PC-3 (cell line): ENCODE data around the gene CHID1. TPM values are rescaled to one million over a fixed set of nuclear protein-coding genes. Genes with fewer than 3 reads are reported as not detected.

ENCODE experiments used
- ATAC-seq: fragments of 200-7000 bp; cut with Tn5 transposase; 2 replicates; pipeline ENCODE4 v1.9.1; 2020; ENCODE audit warnings: mild to moderate bottlenecking, moderate library complexity
- BruUV-seq: library from RNA; stranded (reverse); fragments of 400-500 nt; replicated peaks from 2 replicates; lab custom pipeline; 2021; lab: Mats Ljungman, UMichigan
- CTCF ChIA-PET: fragments of 300-600 bp; sonication (Branson Sonifier 250); formaldehyde crosslinking; loops from one replicate; lab custom pipeline; 2022; ENCODE audit warnings: antibody characterized with exemption; lab: Charles Lee
- POLR2A ChIA-PET: fragments of 300-600 bp; sonication (Branson Sonifier 250); formaldehyde crosslinking; loops from one replicate; lab custom pipeline; 2022; ENCODE audit warnings: antibody characterized with exemption; ENCODE audit not compliant: unreplicated experiment; lab: Charles Lee
- DNase-seq: peaks from one replicate; pipeline ENCODE4 v3.0.0-alpha.2; 2015
- H2AFZ ChIP-seq: fragments of 300-600 bp; sonication (generic); 2 replicates; pipeline ENCODE4 v1.6.0; 2016; ENCODE audit warnings: antibody characterized with exemption, low read length
- H3F3A ChIP-seq: fragments of 300-600 bp; sonication (generic); one replicate; pipeline ENCODE4 v1.6.0; 2017; ENCODE audit warnings: antibody characterized with exemption, low read length, control low read depth, mild to moderate bottlenecking; ENCODE audit not compliant: unreplicated experiment
- H3K27ac ChIP-seq: fragments of 300-600 bp; sonication (generic); 2 replicates; pipeline ENCODE4 v1.5.1; 2016; ENCODE audit warnings: mild to moderate bottlenecking, low read length
- H3K27me3 ChIP-seq: fragments of 300-600 bp; sonication (generic); 2 replicates; pipeline ENCODE4 v1.6.1; 2016; ENCODE audit warnings: low read length, mixed read lengths
- H3K36me3 ChIP-seq: fragments of 300-600 bp; sonication (generic); 2 replicates; pipeline ENCODE4 v1.6.1; 2016; ENCODE audit warnings: low read depth, mixed run types, low read length, mixed read lengths
- H3K4me1 ChIP-seq: fragments of 300-600 bp; sonication (generic); 2 replicates; pipeline ENCODE4 v1.5.1; 2016; ENCODE audit warnings: low read length; ENCODE audit not compliant: insufficient read depth
- H3K4me2 ChIP-seq: fragments of 300-600 bp; sonication (generic); 2 replicates; pipeline ENCODE4 v1.6.0; 2016; ENCODE audit warnings: low read length
- H3K4me3 ChIP-seq: fragments of 300-600 bp; sonication (generic); 2 replicates; pipeline ENCODE4 v1.5.1; 2016; ENCODE audit warnings: mild to moderate bottlenecking, low read length, mixed read lengths
- H3K79me2 ChIP-seq: fragments of 300-600 bp; sonication (generic); 2 replicates; pipeline ENCODE4 v1.6.1; 2017; ENCODE audit warnings: low read length, mixed read lengths
- H3K9ac ChIP-seq: fragments of 300-600 bp; sonication (generic); 2 replicates; pipeline ENCODE4 v1.6.0; 2016; ENCODE audit warnings: mild to moderate bottlenecking, low read length
- H3K9me2 ChIP-seq: fragments of 300-600 bp; sonication (generic); replicated peaks from 2 replicates; pipeline ENCODE4 v1.6.1; 2016; ENCODE audit warnings: mixed run types, low read length, mixed read lengths
- H3K9me3 ChIP-seq: fragments of 300-600 bp; sonication (generic); 2 replicates; pipeline ENCODE4 v1.6.1; 2016; ENCODE audit warnings: low read length, mixed read lengths
- H4K20me1 ChIP-seq: fragments of 300-600 bp; sonication (generic); 2 replicates; pipeline ENCODE4 v1.6.1; 2016; ENCODE audit warnings: low read length, mixed read lengths
- CTCF ChIP-seq: fragments of 300-600 bp; sonication (generic); conservative IDR thresholded peaks from 2 replicates; pipeline ENCODE4 v1.5.1; 2017; ENCODE audit warnings: antibody characterized with exemption, low read depth, mild to moderate bottlenecking, low read length
- EZH2 ChIP-seq: fragments of 300-600 bp; sonication (generic); IDR thresholded peaks from one replicate; pipeline ENCODE4 v1.6.1; 2017; ENCODE audit warnings: antibody characterized with exemption, mild to moderate bottlenecking, low read length; ENCODE audit not compliant: unreplicated experiment
- EZH2phosphoT487 ChIP-seq: fragments of 300-600 bp; sonication (generic); IDR thresholded peaks from 2 replicates; pipeline ENCODE4 v1.6.1; 2018; ENCODE audit warnings: mild to moderate bottlenecking, antibody characterized with exemption, low read length, borderline replicate concordance
- intact Hi-C: fragments of 100-400 bp; cut with micrococcal nuclease; formaldehyde crosslinking; loops from 2 replicates; pipeline ENCODE4 v1.9.0; 2023
- total RNA-seq: library from RNA; depleted of rRNA; stranded (reverse); fragments of >200 nt; gene quantifications from 2 replicates; pipeline ENCODE4 v1.2.3, GENCODE V29; 2014

Gene CHID1
- total RNA-seq, 1 experiment from 2014 or later = 70.2 TPM

- no peaks in the 10 kb centered on the region for H3K4me1 ChIP-seq
- POLR2A ChIA-PET = interaction anchor here (0.6 kb wide), 1 partner anchor 192 kb away, joined by 8 read pairs; no protein-coding TSS in a partner anchor
- DNase-seq (no peak), ATAC-seq (no peak)
- no peak for TF ChIP-seq EZH2
- TF ChIP-seq CTCF = no peak
- no peak for TF ChIP-seq EZH2phosphoT487
- no peaks in the 10 kb centered on the region for H3F3A ChIP-seq
- H3K4me2 ChIP-seq = no peak overlapping the region
- intact Hi-C loops = no loop called here
- H3K36me3 ChIP-seq = no peaks in the 10 kb centered on the region
- CTCF ChIA-PET = no interaction called here
- no peak overlapping the region for H2AFZ ChIP-seq
- H3K9me2 ChIP-seq = no peaks in the 10 kb centered on the region
- H3K79me2 ChIP-seq = no peaks in the 10 kb centered on the region
- no TSS peak for BruUV-seq
- H3K9ac ChIP-seq = no peak overlapping the region
- no peaks in the 10 kb centered on the region for H3K27me3 ChIP-seq
- no peaks in the 10 kb centered on the region for H3K9me3 ChIP-seq
- no peaks in the 10 kb centered on the region for H4K20me1 ChIP-seq
- no peak overlapping the region for H3K27ac ChIP-seq
- no peak overlapping the region for H3K4me3 ChIP-seq
These were observed 44.9 kb downstream of the CHID1 start for GRCh38 chr11:865462-866430.

GRCh38 chr11:864898-865297 lies 45.7 kb downstream of the CHID1 start:
- CTCF ChIA-PET = no interaction called here
- Histone ChIP-seq H3K9me3 (no peaks in the 10 kb centered on the region), H3F3A (no peaks in the 10 kb centered on the region), H4K20me1 (no peaks in the 10 kb centered on the region), H3K9ac (no peak overlapping the region), H3K4me2 (no peak overlapping the region), H3K27ac (no peak overlapping the region), H3K27me3 (no peaks in the 10 kb centered on the region), H3K4me1 (no peaks in the 10 kb centered on the region), H2AFZ (no peak overlapping the region), H3K36me3 (no peaks in the 10 kb centered on the region), H3K4me3 (no peak overlapping the region), H3K79me2 (no peaks in the 10 kb centered on the region), H3K9me2 (no peaks in the 10 kb centered on the region)
- TF ChIP-seq EZH2 (no peak), CTCF (no peak), EZH2phosphoT487 (no peak)
- BruUV-seq = no TSS peak
- ATAC-seq (no peak), DNase-seq (no peak)
- intact Hi-C loops = no loop called here
- POLR2A ChIA-PET = no interaction called here
